Endothelial cell of umbilical vein (primary cell): ENCODE measurements around the gene NUDT2. TPM values are rescaled to one million over a fixed set of nuclear protein-coding genes. Genes with fewer than 3 reads are reported as not detected.

Experiments
- BruUV-seq: library from RNA; stranded (reverse); fragments of 400-500 nt; replicated peaks from 2 replicates; lab custom pipeline; 2021; lab: Mats Ljungman, UMichigan
- CTCF ChIA-PET: fragments of 300-600, 350-600 bp; sonication (Branson Sonifier 250); formaldehyde crosslinking; loops from one replicate; lab custom pipeline; 2021; ENCODE audit warnings: antibody characterized with exemption, inconsistent platforms; lab: Charles Lee
- POLR2A ChIA-PET: fragments of 300-600, 350-600 bp; sonication (Branson Sonifier 250); formaldehyde crosslinking; loops from one replicate; lab custom pipeline; 2021; ENCODE audit warnings: antibody characterized with exemption, inconsistent platforms; lab: Charles Lee
- DNase-seq: peaks from one replicate; pipeline ENCODE4 v3.0.0-alpha.2; 2011; ENCODE audit warnings: low read depth, low spot score
- FAIRE-seq: peaks from 2 replicates; lab custom pipeline; 2011; peaks lifted over from hg19 to GRCh38; lab: Jason Lieb, UNC
- H2AFZ ChIP-seq: 2 replicates; pipeline ENCODE4 v1.6.0; 2012; ENCODE audit warnings: low read depth, low read length, control low read depth, inconsistent platforms
- H3K27ac ChIP-seq: 2 replicates; pipeline ENCODE4 v1.5.1; 2011; ENCODE audit warnings: low read depth, mild to moderate bottlenecking, control low read depth, low read length, moderate library complexity; ENCODE audit not compliant: insufficient read depth
- H3K27me3 ChIP-seq, 2 experiments: 2 replicates each; pipeline versions ENCODE4 v1.6.0 to v1.6.1; 2011; ENCODE audit warnings: low read length in 2 of 2, mixed read lengths in 1 of 2; ENCODE audit not compliant: control insufficient read depth in 2 of 2, insufficient read depth in 2 of 2
- H3K36me3 ChIP-seq, 2 experiments: 2 replicates in 1 of 2; 3 replicates in 1 of 2; pipeline ENCODE4 v1.5.1; 2011; ENCODE audit warnings: low read length in 2 of 2, mild to moderate bottlenecking in 1 of 2, moderate library complexity in 1 of 2; ENCODE audit not compliant: control insufficient read depth in 2 of 2, insufficient read depth in 2 of 2; ENCODE audit errors: extremely low read depth in 1 of 2
- H3K4me1 ChIP-seq: 3 replicates; pipeline ENCODE4 v1.5.1; 2011; ENCODE audit warnings: mild to moderate bottlenecking, low read length; ENCODE audit not compliant: control insufficient read depth, insufficient read depth; ENCODE audit errors: extremely low read depth
- H3K4me2 ChIP-seq: 2 replicates; pipeline ENCODE4 v1.6.1; 2011; ENCODE audit warnings: low read length, control low read depth, mixed read lengths; ENCODE audit not compliant: insufficient read depth
- H3K4me3 ChIP-seq, 3 experiments: fragments of 200-600 bp in 1 of 3; sonication (generic), shearing (Covaris generic) in 1 of 3; replicated peaks in 1 of 3; 2 replicates each; pipeline ENCODE4 v1.5.1; 2011 to 2016; ENCODE audit warnings: control low read depth in 3 of 3, low read length in 3 of 3, mild to moderate bottlenecking in 2 of 3, inconsistent platforms in 1 of 3, low read depth in 1 of 3, moderate library complexity in 1 of 3; ENCODE audit not compliant: insufficient read depth in 1 of 3
- H3K79me2 ChIP-seq: 2 replicates; pipeline ENCODE4 v1.6.0; 2012; ENCODE audit warnings: low read length, inconsistent platforms; ENCODE audit not compliant: control insufficient read depth, insufficient read depth
- H3K9ac ChIP-seq: replicated peaks from 2 replicates; pipeline ENCODE3; 2011; ENCODE audit warnings: low read length, control low read depth; ENCODE audit not compliant: insufficient read depth; ENCODE audit errors: extremely low read depth
- H3K9me1 ChIP-seq: replicated peaks from 3 replicates; pipeline ENCODE4 v1.6.0; 2011; ENCODE audit warnings: mild to moderate bottlenecking, low read length; ENCODE audit not compliant: control insufficient read depth, insufficient read depth; ENCODE audit errors: extremely low read depth
- H3K9me3 ChIP-seq: replicated peaks from 2 replicates; pipeline ENCODE4 v1.5.1; 2012; ENCODE audit warnings: low read length, inconsistent platforms; ENCODE audit not compliant: control insufficient read depth, insufficient read depth
- H4K20me1 ChIP-seq: replicated peaks from 2 replicates; pipeline ENCODE3; 2011; ENCODE audit warnings: mild to moderate bottlenecking, low read length; ENCODE audit not compliant: control insufficient read depth, insufficient read depth; ENCODE audit errors: extremely low read depth
- CTCF ChIP-seq, 2 donors: IDR thresholded peaks; 1 replicate in 1 of 2; 2 replicates in 1 of 2; pipeline ENCODE4 v1.5.1; 2011; ENCODE audit warnings: low read length in 2 of 2, mild to moderate bottlenecking in 2 of 2, moderate library complexity in 2 of 2, control low read depth in 1 of 2, inconsistent platforms in 1 of 2, low read depth in 1 of 2; ENCODE audit not compliant: insufficient read depth in 1 of 2; ENCODE audit errors: extremely low read depth in 1 of 2
- EZH2 ChIP-seq: IDR thresholded peaks from 2 replicates; pipeline ENCODE4 v1.6.1; 2012; ENCODE audit warnings: borderline replicate concordance, low read depth, mild to moderate bottlenecking, moderate library complexity, low read length, inconsistent platforms; ENCODE audit not compliant: severe bottlenecking
- FOS ChIP-seq: IDR thresholded peaks from 2 replicates; pipeline ENCODE4 v1.6.1; 2011; ENCODE audit warnings: mild to moderate bottlenecking, low read length, moderate library complexity, borderline replicate concordance; ENCODE audit not compliant: insufficient read depth
- GATA2 ChIP-seq: IDR thresholded peaks from 2 replicates; pipeline ENCODE4 v1.7.0; 2011; ENCODE audit warnings: low read depth, mild to moderate bottlenecking, moderate library complexity, mixed read lengths, low read length; ENCODE audit not compliant: insufficient read length, insufficient read depth
- JUN ChIP-seq: IDR thresholded peaks from 2 replicates; pipeline ENCODE4 v1.6.1; 2011; ENCODE audit warnings: borderline replicate concordance, low read depth; ENCODE audit not compliant: insufficient read length, insufficient read depth
- MAX ChIP-seq: IDR thresholded peaks from 2 replicates; pipeline ENCODE4 v1.6.1; 2011; ENCODE audit not compliant: insufficient read depth, insufficient read length
- MYC ChIP-seq: IDR thresholded peaks from one replicate; pipeline ENCODE4 v1.6.1; 2011; ENCODE audit warnings: mild to moderate bottlenecking, low read depth, low read length
- POLR2A ChIP-seq: IDR thresholded peaks from 2 replicates; pipeline ENCODE4 v1.6.1; 2012; ENCODE audit warnings: low read depth, mild to moderate bottlenecking, control low read depth, low read length
- POLR2AphosphoS5 ChIP-seq: IDR thresholded peaks from 2 replicates; pipeline ENCODE4 v1.6.1; 2012; ENCODE audit warnings: low read depth, mild to moderate bottlenecking, control low read depth, low read length, moderate library complexity; ENCODE audit not compliant: insufficient read depth
- dilution Hi-C: fragments of 300-500 bp; cut with MboI; formaldehyde crosslinking; loops from one replicate; pipeline ENCODE4 v1.15.0; 2019; ENCODE audit warnings: low sequenced_read_pairs; ENCODE audit not compliant: extremely low pct_ligation_motif_present
- intact Hi-C: fragments of 100-400 bp; cut with micrococcal nuclease; formaldehyde crosslinking; loops from one replicate; pipeline ENCODE4 v1.10.0; 2022
- polyA plus RNA-seq, 4 experiments: library from polyadenylated mRNA; depleted of rRNA in 3 of 4; stranded (reverse) in 3 of 4; unstranded in 1 of 4; fragments of >200 nt; gene quantifications; 2 replicates each; pipeline versions ENCODE4 v1.2.1 to v1.2.3, GENCODE V29; 2011 to 2012; ENCODE audit warnings: missing spikeins in 1 of 4
- total RNA-seq: library from RNA; stranded (reverse); gene quantifications from 2 replicates; pipeline ENCODE4 v1.2.3, GENCODE V29; 2021

Gene NUDT2
- total and polyA plus RNA-seq, 2 donors (not counting 3 experiments of a cell fraction or from before 2014, with no cell fraction given), result 25.1 to 45.2 TPM

DNA sequence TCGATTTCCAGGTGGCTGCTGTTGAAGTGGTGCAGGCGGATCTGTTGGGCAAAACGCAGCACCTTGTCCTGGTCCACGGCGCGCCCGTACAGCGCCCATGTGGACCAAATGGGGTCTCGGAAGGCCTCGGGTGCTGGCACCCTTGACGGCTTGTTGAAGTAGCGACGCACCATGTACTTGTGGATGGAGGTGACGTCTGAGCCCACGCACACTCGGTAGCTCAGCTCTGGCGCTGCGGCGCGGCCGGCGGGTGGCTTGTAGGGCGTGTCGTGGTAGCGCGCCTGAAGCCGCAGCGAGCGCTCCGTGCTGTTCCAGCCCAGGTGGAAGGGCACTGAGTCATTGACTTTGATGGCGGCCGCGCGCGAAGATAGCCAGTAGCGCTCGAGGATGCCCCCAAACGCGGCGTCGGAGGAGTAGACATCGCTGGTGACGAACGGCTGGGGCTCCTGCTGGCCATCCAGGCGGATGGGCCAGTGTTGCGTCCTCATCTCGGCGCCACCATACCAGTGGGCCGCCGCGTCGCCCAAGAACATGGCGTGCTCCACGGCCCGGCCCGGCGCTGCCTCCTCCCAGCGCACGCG is 42.6 kb downstream of the NUDT2 start:
- DNase-seq (no peak), FAIRE-seq (no peak)
- Histone ChIP-seq H2AFZ (no peak overlapping the region), H3K4me2 (no peak overlapping the region), H3K27me3 (no peaks in the 10 kb centered on the region), H3K79me2 (no peaks in the 10 kb centered on the region), H3K9me1 (no peaks in the 10 kb centered on the region), H3K4me3 (no peak overlapping the region), H3K4me1 (peaks cover 2% of the 10 kb centered on the region), H3K36me3 (no peaks in the 10 kb centered on the region), H4K20me1 (no peaks in the 10 kb centered on the region), H3K9me3 (no peaks in the 10 kb centered on the region), H3K27ac (no peak overlapping the region), H3K9ac (no peak overlapping the region)
- POLR2A ChIA-PET, result no interaction called here
- TF ChIP-seq JUN (no peak), MAX (no peak), MYC (no peak), POLR2AphosphoS5 (no peak), CTCF (IDR thresholded peaks at IDR 0.05; ENCODE audit: extremely low read depth in 1 of 2, insufficient read depth in 1 of 2, low read depth in 1 of 2, low read length in 2 of 2) (no peak), EZH2 (no peak), FOS (no peak), POLR2A (no peak), GATA2 (no peak)
- CTCF ChIA-PET, result no interaction called here
- BruUV-seq, result no TSS peak
- dilution Hi-C loops, result no loop called here
- intact Hi-C loops, result no loop called here
